ENCODE data around the gene ST14. TPM values are rescaled to one million over a fixed set of nuclear protein-coding genes. Genes with fewer than 3 reads are reported as not detected.

ST14 gene
- total and polyA plus RNA-seq, 2 donors (not counting 1 experiment from before 2014, with no cell fraction given), result 36.2 to 52.2 TPM

DNA sequence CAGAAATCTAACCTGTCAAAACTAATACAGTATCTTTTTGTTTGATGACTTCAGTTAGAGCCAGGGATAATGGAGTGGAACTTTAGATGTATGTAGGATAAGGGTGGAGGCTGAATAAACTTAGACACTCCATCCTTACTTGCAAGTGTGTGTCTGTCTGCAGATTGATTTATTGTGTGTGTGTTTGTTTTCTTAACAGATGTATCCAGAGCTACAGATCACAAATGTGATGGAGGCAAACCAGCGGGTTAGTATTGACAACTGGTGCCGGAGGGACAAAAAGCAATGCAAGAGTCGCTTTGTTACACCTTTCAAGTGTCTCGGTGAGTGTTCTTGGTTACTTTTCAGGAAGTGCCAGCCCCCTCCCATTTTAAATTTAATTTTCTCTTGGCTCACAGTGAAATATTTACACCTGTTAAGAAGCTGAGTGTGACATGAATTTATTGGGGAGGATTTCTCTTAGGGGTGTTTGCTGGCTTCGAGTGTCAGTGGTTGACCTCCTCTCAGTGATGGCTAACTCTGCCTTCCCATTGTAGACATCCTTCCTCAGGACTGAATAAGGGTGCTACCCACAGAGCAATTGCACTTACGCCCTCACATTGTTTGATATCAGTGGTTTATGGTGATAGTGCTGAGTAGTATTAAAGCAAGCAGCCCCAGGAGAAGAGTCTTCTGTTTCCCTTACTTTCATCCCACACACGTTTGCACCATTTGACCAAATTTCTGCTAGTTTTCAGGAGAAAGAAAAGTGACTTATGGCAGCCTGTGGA is 49.1 kb upstream of the ST14 start:
- no peak for ATAC-seq (ENCODE audit: low read depth)
- no peak overlapping the region for H3K4me2 ChIP-seq (replicated peaks; ENCODE audit: low read depth, low read length, poor library complexity, severe bottlenecking)
- H3K9me3 Mint-ChIP-seq (ENCODE audit: insufficient read depth), result no peaks in the 10 kb centered on the region

More for the DNA sequence above, 49.1 kb upstream of the ST14 start:
- H3K27ac Mint-ChIP-seq, result peak overlapping the region; percentile 26
- Histone ChIP-seq H2AFZ (ENCODE audit: insufficient read depth, low read depth, low read length, poor library complexity, severe bottlenecking) (no peak overlapping the region), H3K9ac (ENCODE audit: low read length) (no peak overlapping the region), H3K36me3 (replicated peaks in 1 of 2; ENCODE audit: control extremely low read depth in 1 of 2, control insufficient read depth in 1 of 2, extremely low read depth in 1 of 2, insufficient read depth in 2 of 2, low read length in 1 of 2) (peaks cover 0 to 35% of the 10 kb centered on the region in 2 experiments), H3K4me1 (ENCODE audit: control insufficient read depth in 2 of 2, insufficient read depth in 2 of 2, low read length in 2 of 2) (peaks cover 13 to 17% of the 10 kb centered on the region in 2 donors), H3K4me3 (ENCODE audit: control extremely low read depth in 1 of 5, extremely low read depth in 1 of 5, insufficient read depth in 1 of 5, low read depth in 2 of 5, low read length in 4 of 5) (no peak overlapping the region), H3K27ac (ENCODE audit: low read length in 2 of 2) (no peak overlapping the region), H3K79me2 (ENCODE audit: control insufficient read depth, insufficient read depth, low read length) (peaks cover 57% of the 10 kb centered on the region), H3K27me3 (replicated peaks in 1 of 4; ENCODE audit: control extremely low read depth in 1 of 4, control insufficient read depth in 3 of 4, insufficient read depth in 4 of 4, low read length in 3 of 4) (no peaks in the 10 kb centered on the region), H3K9me3 (ENCODE audit: control extremely low read depth in 1 of 3, control insufficient read depth in 2 of 3, insufficient read depth in 1 of 3, low read length in 2 of 3) (no peaks in the 10 kb centered on the region), H4K20me1 (ENCODE audit: control insufficient read depth, insufficient read depth, low read length, poor library complexity, severe bottlenecking) (peaks cover 3% of the 10 kb centered on the region)
- DNase-seq, result no peak
- intact Hi-C loops (cut with micrococcal nuclease), result no loop called here
- TF ChIP-seq, protein P1, sequence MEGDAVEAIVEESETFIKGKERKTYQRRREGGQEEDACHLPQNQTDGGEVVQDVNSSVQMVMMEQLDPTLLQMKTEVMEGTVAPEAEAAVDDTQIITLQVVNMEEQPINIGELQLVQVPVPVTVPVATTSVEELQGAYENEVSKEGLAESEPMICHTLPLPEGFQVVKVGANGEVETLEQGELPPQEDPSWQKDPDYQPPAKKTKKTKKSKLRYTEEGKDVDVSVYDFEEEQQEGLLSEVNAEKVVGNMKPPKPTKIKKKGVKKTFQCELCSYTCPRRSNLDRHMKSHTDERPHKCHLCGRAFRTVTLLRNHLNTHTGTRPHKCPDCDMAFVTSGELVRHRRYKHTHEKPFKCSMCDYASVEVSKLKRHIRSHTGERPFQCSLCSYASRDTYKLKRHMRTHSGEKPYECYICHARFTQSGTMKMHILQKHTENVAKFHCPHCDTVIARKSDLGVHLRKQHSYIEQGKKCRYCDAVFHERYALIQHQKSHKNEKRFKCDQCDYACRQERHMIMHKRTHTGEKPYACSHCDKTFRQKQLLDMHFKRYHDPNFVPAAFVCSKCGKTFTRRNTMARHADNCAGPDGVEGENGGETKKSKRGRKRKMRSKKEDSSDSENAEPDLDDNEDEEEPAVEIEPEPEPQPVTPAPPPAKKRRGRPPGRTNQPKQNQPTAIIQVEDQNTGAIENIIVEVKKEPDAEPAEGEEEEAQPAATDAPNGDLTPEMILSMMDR (IDR thresholded peaks at IDR 0.05), result no peak
- no peak for TF ChIP-seq EZH2 (IDR thresholded peaks at IDR 0.05; ENCODE audit: borderline replicate concordance, insufficient read depth, low read depth, low read length, poor library complexity, severe bottlenecking)
- peaks cover 30% of the 10 kb centered on the region for H3K4me1 Mint-ChIP-seq
- CTCF ChIA-PET, result no interaction called here
- no peaks in the 10 kb centered on the region for H3K27me3 Mint-ChIP-seq
- H3K4me3 Mint-ChIP-seq, result no peak overlapping the region
- WGBS (ENCODE audit: insufficient coverage), result 100% methylated on average over 1 of the region's 7 CpGs
- POLR2A ChIA-PET, result no interaction called here
